Measurements from ENCODE around the gene CALB2.

CALB2 gene

GRCh38 chr16:71428385-71428784, 69.9 kb downstream of the CALB2 start:
- no peak for DNase-seq

DNA sequence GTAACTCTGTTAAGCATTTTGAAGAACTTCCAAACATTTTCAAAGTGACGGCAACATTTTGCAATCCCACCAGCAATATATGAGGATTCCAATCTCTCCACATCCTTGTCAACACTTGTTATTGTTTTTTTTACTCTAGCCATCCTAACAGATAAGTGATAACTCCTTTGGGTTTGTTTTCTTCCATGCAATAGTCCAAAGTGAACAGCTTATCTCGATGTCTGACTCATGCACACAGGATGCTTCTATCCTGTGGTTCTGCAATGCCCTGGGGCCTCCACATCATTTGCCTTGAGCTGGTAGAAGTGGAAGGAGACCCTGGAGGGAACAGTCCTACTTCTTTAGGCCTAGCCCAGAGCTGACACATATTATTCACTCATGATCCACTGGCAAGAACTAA, 70.4 kb downstream of the CALB2 start:
- no peak for DNase-seq

GRCh38 chr16:71429581-71429980, 71.1 kb downstream of the CALB2 start:
- DNase-seq, result no peak

DNA sequence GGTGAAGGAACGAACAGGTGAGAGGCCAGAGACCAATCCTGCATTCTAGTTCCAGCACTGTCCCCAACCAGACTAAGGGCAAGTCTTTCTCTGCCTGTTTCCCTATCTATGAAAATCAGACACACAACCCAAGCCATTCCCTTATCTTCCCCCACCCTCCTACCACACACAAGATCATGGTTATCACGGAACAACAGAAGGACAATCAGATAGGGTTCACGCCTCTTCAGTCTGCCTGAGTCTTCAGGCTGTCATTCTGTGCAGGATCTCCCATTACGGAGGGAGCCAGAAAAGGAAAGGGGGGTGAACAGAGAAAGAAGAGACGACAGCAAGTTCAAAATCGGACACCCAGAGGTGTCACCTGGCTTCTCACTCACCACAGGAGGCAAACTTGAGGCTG, 72.2 kb downstream of the CALB2 start:
- no peak for DNase-seq

DNA sequence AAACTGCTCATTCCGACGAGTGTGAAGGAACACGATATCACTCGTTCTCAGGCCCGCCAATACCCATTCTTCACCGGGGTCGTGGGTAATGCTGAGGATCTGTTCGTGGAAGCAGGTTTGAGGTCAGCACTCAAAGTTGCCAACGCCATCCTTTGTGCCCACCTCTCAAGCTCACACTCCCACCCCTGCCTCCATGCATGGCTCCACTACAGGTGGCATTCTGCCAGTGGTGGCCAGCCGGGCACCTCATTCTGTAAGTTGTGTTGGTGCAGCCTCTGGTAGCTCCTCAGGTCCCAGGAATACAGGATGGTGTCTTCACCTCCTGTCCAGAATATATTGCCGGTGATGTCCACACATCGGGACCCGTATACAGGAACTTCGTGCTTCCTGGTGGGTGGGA, 72.7 kb downstream of the CALB2 start:
- no peak for DNase-seq

DNA sequence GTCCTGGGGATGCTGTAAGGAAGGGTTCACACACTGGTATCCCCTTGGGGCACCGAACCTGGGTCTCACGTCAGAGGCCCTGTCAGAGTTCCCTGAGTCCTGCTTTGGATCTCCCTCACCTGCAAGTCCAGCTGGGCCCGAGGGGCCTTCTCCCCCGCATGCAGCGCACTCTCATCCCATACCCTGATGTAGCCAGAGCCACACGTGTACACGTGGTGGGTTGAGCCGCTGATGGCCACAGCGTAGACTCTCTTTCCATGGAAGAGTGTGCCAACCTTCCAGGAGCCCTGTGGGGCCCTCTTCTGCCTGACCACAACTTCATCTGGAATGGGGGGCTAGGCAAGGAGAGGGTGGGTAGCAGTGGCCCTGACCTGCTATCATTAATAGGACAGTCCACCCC, 73.5 kb downstream of the CALB2 start:
- no peak for DNase-seq

DNA sequence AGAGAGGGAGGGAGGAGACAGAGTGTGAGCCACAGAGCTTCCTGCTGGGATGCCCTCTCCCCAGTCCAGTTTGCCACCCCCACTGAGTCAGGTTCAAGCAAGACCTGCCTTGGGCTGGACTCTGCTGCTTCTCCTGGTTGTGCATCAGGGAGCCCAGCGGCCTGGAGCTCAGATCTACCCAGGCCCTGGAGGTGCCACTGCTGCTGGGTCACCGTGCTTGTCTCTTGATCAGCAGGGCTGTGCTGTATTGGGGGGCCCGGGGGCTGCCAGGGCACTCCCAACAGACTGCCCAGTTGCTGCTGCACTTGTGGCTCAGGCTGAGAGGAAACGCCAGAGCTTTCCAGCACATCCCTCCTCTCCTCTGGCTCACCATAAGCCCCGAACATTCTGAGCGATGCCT, 74.4 kb downstream of the CALB2 start:
- DNase-seq, result no peak

DNA sequence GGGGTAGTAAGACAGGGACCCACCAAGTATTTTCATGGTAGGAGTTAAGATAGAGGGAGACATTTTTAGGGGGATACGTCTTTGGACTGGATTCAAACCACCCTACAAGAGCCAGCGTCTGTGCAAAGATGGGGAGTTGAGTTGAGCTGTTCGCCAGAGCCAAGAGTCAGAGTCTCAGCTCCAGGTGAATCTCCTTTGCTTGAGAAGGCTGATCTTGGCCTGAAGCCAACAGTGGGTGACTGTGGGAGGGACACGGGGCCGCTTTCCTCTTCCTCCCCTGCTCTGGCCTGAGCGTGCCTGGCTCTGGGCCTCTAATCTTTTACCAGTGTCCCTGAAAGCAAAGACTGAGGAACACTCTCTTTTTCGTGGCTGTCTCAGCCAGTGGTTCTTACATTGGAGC, 78.0 kb downstream of the CALB2 start:
- no peak for DNase-seq

GRCh38 chr16:71439523-71439922, 81.0 kb downstream of the CALB2 start:
- DNase-seq, result no peak

Measured in central memory CD4-positive, alpha-beta T cell (primary cell).